Measurements from ENCODE around the gene OPRM1.

The OPRM1 gene

DNA sequence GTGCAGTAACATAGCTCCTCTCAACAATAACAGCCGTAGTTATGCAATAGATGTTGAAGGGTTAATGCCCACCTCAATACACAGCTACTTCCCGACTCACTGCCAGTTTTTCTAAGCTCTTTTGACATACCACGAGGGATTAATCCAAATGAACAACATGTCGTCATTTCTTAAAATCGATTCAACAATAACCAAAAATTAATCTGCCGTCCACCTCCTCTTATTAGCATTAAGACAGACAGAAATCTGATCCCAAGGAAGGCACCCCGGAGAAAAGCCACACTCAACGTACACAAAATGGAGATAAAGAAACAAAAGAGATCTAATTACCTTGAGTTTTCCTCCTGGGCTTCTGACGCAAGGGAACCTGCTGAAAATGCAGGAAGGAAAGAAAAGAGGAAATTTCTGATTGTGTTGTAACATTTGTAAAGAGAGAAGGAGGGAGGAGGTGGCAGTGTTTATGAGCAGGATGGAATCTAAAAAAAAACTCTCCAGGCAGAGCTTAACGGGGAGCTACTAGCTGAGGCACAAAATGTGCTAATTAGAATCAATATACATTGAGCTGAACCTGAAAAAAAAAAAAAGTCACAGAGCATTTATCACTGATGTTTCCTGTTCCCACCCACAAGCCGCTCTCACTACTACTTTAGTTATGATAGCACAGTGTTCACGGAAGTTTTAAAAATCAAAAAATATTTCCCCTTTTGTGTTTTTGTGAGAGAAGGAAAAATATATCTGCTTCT, 208.2 kb downstream of the OPRM1 start:
- TF ChIP-seq, protein P1, sequence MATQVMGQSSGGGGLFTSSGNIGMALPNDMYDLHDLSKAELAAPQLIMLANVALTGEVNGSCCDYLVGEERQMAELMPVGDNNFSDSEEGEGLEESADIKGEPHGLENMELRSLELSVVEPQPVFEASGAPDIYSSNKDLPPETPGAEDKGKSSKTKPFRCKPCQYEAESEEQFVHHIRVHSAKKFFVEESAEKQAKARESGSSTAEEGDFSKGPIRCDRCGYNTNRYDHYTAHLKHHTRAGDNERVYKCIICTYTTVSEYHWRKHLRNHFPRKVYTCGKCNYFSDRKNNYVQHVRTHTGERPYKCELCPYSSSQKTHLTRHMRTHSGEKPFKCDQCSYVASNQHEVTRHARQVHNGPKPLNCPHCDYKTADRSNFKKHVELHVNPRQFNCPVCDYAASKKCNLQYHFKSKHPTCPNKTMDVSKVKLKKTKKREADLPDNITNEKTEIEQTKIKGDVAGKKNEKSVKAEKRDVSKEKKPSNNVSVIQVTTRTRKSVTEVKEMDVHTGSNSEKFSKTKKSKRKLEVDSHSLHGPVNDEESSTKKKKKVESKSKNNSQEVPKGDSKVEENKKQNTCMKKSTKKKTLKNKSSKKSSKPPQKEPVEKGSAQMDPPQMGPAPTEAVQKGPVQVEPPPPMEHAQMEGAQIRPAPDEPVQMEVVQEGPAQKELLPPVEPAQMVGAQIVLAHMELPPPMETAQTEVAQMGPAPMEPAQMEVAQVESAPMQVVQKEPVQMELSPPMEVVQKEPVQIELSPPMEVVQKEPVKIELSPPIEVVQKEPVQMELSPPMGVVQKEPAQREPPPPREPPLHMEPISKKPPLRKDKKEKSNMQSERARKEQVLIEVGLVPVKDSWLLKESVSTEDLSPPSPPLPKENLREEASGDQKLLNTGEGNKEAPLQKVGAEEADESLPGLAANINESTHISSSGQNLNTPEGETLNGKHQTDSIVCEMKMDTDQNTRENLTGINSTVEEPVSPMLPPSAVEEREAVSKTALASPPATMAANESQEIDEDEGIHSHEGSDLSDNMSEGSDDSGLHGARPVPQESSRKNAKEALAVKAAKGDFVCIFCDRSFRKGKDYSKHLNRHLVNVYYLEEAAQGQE (IDR thresholded peaks at IDR 0.05; ENCODE audit: insufficient read depth in 1 of 2, low read depth in 2 of 2, low read length in 2 of 2) = no peak
- TF ChIP-seq FOXP2 (optimal IDR thresholded peaks at IDR 0.05; ENCODE audit: borderline replicate concordance, extremely low read depth, extremely low read length, insufficient read depth) (no peak), POLR2AphosphoS5 (IDR thresholded peaks at IDR 0.05; ENCODE audit: low read depth, low read length) (no peak), TAF1 (IDR thresholded peaks at IDR 0.05; ENCODE audit: borderline replicate concordance, insufficient read depth, low read length) (no peak), SIN3A (IDR thresholded peaks at IDR 0.05; ENCODE audit: borderline replicate concordance, insufficient read depth, low read length) (no peak)

DNA sequence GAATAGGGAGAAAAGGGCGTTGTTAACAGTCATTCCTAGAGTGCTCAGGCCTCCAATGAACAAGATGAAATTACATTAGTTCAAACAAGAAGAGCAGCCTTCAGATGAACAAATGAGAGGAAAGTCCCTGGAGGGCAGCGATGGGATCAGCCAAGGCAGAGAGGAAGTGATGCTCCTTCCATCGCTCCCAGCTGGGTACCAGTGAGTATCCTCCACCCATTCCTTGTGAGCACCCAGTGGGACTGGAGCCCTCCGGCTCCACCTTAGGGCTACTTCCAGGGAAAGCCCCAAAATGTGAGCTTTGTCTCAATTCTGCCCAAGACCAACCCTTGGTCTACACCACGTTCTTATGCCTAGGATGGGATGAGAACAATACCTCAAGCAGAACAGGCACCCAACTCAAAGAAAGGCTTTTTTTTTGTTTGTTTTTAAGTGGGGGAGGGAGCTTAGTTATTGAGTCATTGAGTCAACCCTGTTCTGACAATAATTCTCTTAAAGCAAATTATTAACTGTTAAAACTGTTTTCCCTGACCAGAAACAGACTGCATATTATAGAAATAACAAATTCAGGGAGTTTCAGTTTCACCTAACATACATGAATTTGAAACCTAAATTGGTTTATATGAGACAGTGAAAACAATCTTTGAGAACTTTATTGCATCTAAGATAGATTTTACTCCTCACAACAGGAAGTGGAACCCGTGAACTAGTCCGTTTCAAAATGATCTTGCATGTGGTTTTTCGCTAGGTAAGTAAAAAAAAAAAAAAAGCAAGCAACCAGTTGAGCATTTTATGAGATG, 210.7 kb downstream of the OPRM1 start:
- TF ChIP-seq TAF1 (IDR thresholded peaks at IDR 0.05; ENCODE audit: borderline replicate concordance, insufficient read depth, low read length) = no peak
- TF ChIP-seq POLR2AphosphoS5 (IDR thresholded peaks at IDR 0.05; ENCODE audit: low read depth, low read length) = no peak
- TF ChIP-seq FOXP2 (optimal IDR thresholded peaks at IDR 0.05; ENCODE audit: borderline replicate concordance, extremely low read depth, extremely low read length, insufficient read depth) = no peak
- TF ChIP-seq, protein P1 (IDR thresholded peaks at IDR 0.05; ENCODE audit: insufficient read depth in 1 of 2, low read depth in 2 of 2, low read length in 2 of 2) = no peak
- TF ChIP-seq SIN3A (IDR thresholded peaks at IDR 0.05; ENCODE audit: borderline replicate concordance, insufficient read depth, low read length) = no peak

DNA sequence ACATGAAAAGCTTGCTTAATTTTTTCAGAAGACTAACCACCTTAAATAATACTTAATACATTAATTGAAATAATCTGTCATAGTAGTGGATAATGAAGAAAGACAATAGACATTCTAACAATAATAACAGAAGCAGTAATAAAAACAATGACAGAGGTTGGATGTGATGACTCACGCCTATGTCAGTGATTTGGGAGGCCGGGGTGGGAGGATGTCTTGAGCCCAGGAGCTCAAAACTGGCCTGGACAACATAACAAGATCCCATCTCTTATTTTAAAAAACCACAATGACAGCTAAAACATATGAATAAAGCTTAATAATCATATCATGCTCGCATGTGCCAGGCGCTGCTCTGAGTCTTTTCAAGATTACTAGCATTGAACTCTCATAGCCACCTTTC, 212.1 kb downstream of the OPRM1 start:
- no peak for TF ChIP-seq TAF1 (IDR thresholded peaks at IDR 0.05; ENCODE audit: borderline replicate concordance, insufficient read depth, low read length)
- no peak for TF ChIP-seq FOXP2 (optimal IDR thresholded peaks at IDR 0.05; ENCODE audit: borderline replicate concordance, extremely low read depth, extremely low read length, insufficient read depth)
- no peak for TF ChIP-seq SIN3A (IDR thresholded peaks at IDR 0.05; ENCODE audit: borderline replicate concordance, insufficient read depth, low read length)
- no peak for TF ChIP-seq POLR2AphosphoS5 (IDR thresholded peaks at IDR 0.05; ENCODE audit: low read depth, low read length)

DNA sequence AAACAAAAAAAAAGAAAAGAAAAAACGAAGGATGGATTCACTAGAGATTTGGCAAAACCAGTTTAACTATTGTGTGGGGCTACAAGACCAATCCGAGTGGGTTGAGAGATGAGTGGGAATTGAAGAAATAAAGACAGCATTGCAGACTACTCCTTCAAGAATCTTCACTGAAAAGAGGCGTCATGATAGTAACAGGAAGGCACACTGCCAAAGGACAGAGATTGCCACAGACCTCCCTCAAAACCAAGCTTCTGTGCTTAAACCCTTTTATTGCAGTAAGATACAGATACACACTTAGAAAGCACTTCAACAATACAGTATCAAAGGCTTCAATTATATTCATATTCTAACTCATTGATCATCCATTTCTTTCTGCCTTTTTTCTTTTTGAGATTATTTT, 213.6 kb downstream of the OPRM1 start:
- TF ChIP-seq TAF1 (IDR thresholded peaks at IDR 0.05; ENCODE audit: borderline replicate concordance, insufficient read depth, low read length) (no peak), POLR2AphosphoS5 (IDR thresholded peaks at IDR 0.05; ENCODE audit: low read depth, low read length) (no peak), SIN3A (IDR thresholded peaks at IDR 0.05; ENCODE audit: borderline replicate concordance, insufficient read depth, low read length) (no peak), FOXP2 (optimal IDR thresholded peaks at IDR 0.05; ENCODE audit: borderline replicate concordance, extremely low read depth, extremely low read length, insufficient read depth) (no peak)
- TF ChIP-seq, protein P1 (IDR thresholded peaks at IDR 0.05; ENCODE audit: insufficient read depth in 1 of 2, low read depth in 2 of 2, low read length in 2 of 2) = no peak

DNA sequence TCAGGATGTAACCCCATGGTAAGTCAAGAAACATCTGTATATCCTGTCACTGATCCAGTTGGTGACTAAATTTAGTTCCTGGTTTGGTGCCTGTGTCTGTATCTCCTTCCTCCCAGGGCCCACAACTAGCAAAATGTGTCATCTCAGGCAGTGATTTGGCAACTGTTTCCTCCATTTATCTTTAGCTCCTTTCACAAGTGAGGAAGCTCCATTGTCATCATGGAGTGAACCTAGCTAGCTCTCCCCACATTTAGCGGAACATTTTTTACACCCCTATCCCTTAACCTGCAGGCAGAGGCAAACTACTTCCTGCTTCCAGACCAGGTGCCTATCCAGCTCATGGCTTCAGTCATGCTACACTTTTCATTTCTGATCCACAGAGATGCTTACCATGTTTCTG, 218.0 kb downstream of the OPRM1 start:
- TF ChIP-seq, protein P1 (IDR thresholded peaks at IDR 0.05; ENCODE audit: insufficient read depth in 1 of 2, low read depth in 2 of 2, low read length in 2 of 2) = no peak
- TF ChIP-seq POLR2AphosphoS5 (IDR thresholded peaks at IDR 0.05; ENCODE audit: low read depth, low read length) = no peak
- no peak for TF ChIP-seq TAF1 (IDR thresholded peaks at IDR 0.05; ENCODE audit: borderline replicate concordance, insufficient read depth, low read length)
- TF ChIP-seq SIN3A (IDR thresholded peaks at IDR 0.05; ENCODE audit: borderline replicate concordance, insufficient read depth, low read length) = no peak
- TF ChIP-seq FOXP2 (optimal IDR thresholded peaks at IDR 0.05; ENCODE audit: borderline replicate concordance, extremely low read depth, extremely low read length, insufficient read depth) = no peak
